Panc1 (cell line): ENCODE measurements around the gene CDC25B. TPM values are rescaled to one million over a fixed set of nuclear protein-coding genes. Genes with fewer than 3 reads are reported as not detected.

Experiments used
- ATAC-seq: fragments of 200-7000 bp; cut with Tn5 transposase; 2 replicates; pipeline ENCODE4 v1.9.1; 2020; ENCODE audit warnings: mild to moderate bottlenecking, moderate library complexity
- BruUV-seq: library from RNA; stranded (reverse); fragments of 400-500 nt; replicated peaks from 2 replicates; lab custom pipeline; 2021; lab: Mats Ljungman, UMichigan
- CTCF ChIA-PET: fragments of 300-600 bp; sonication (Branson Sonifier 250); formaldehyde crosslinking; loops from one replicate; lab custom pipeline; 2022; ENCODE audit warnings: antibody characterized with exemption; lab: Charles Lee
- POLR2A ChIA-PET: fragments of 300-600 bp; sonication (Branson Sonifier 250); formaldehyde crosslinking; loops from one replicate; lab custom pipeline; 2022; ENCODE audit warnings: antibody characterized with exemption; lab: Charles Lee
- DNase-seq: peaks from one replicate; pipeline ENCODE4 v3.0.0-alpha.2; 2010; ENCODE audit warnings: low read depth, low spot score
- H3K27ac ChIP-seq: 2 replicates; pipeline ENCODE4 v1.5.1; 2011; ENCODE audit warnings: mild to moderate bottlenecking, low read length, inconsistent platforms
- H3K27me3 ChIP-seq: fragments of 200-500 bp; sonication (Bioruptor generic); 2 replicates; pipeline ENCODE4 v1.6.0; 2014; ENCODE audit warnings: low read length, inconsistent platforms; ENCODE audit not compliant: control insufficient read depth, insufficient read depth
- H3K36me3 ChIP-seq: fragments of 200-500 bp; sonication (Bioruptor generic); 2 replicates; pipeline ENCODE4 v1.5.1; 2014; ENCODE audit warnings: inconsistent platforms, mild to moderate bottlenecking, low read length, moderate library complexity; ENCODE audit not compliant: control insufficient read depth, insufficient read depth
- H3K4me1 ChIP-seq: 2 replicates; pipeline ENCODE4 v1.5.1; 2011; ENCODE audit warnings: inconsistent platforms, mild to moderate bottlenecking, low read length, moderate library complexity; ENCODE audit not compliant: control insufficient read depth, insufficient read depth
- H3K4me3 ChIP-seq, 2 experiments: 2 replicates each; pipeline ENCODE4 v1.5.1; 2011 to 2012; ENCODE audit warnings: low read depth in 2 of 2, low read length in 2 of 2, mild to moderate bottlenecking in 2 of 2, inconsistent platforms in 1 of 2, moderate library complexity in 1 of 2
- H3K9me3 ChIP-seq: fragments of 200-500 bp; sonication (Bioruptor generic); 2 replicates; pipeline ENCODE4 v1.5.1; 2014; ENCODE audit warnings: low read depth, mild to moderate bottlenecking, inconsistent platforms, low read length, moderate library complexity; ENCODE audit not compliant: control insufficient read depth, insufficient read depth
- POLR2AphosphoS5 ChIP-seq: IDR thresholded peaks from 2 replicates; pipeline ENCODE4 v1.6.1; 2012; ENCODE audit warnings: mild to moderate bottlenecking, low read depth, low read length, moderate library complexity
- REST ChIP-seq, 2 experiments: IDR thresholded peaks; 2 replicates each; pipeline ENCODE4 v1.6.1; 2011 to 2012; ENCODE audit warnings: low read depth in 2 of 2, control low read depth in 1 of 2, low read length in 1 of 2, mild to moderate bottlenecking in 1 of 2, moderate library complexity in 1 of 2; ENCODE audit not compliant: insufficient read depth in 1 of 2
- SIN3A ChIP-seq: IDR thresholded peaks from 2 replicates; pipeline ENCODE4 v1.6.1; 2012; ENCODE audit warnings: low read depth, mild to moderate bottlenecking, low read length, moderate library complexity, borderline replicate concordance; ENCODE audit not compliant: insufficient read depth
- TCF7L2 ChIP-seq: IDR thresholded peaks from 2 replicates; pipeline ENCODE4 v1.6.1; 2011; ENCODE audit warnings: mild to moderate bottlenecking, low read depth, low read length, inconsistent platforms
- in situ Hi-C: cut with HindIII; loops from 2 replicates; pipeline ENCODE4 v1.10.0; 2016; ENCODE audit warnings: low sequenced_read_pairs, low pct_unique_long_range_greater_than_20kb
- intact Hi-C: fragments of 100-400 bp; cut with micrococcal nuclease; formaldehyde crosslinking; loops from one replicate; pipeline ENCODE4 v1.10.0; 2022; ENCODE audit not compliant: unreplicated experiment
- total RNA-seq: library from RNA; stranded (reverse); gene quantifications from one replicate; pipeline ENCODE4 v1.2.1, GENCODE V29; 2021; ENCODE audit not compliant: unreplicated experiment
- TF ChIP-seq, protein P1 (sequence below): fragments of 450-650 bp; IDR thresholded peaks from 2 replicates; pipeline ENCODE4 v1.5.1; 2017; ENCODE audit warnings: mild to moderate bottlenecking

CDC25B gene
- total RNA-seq, 1 experiment from 2014 or later: 170 TPM

DNA sequence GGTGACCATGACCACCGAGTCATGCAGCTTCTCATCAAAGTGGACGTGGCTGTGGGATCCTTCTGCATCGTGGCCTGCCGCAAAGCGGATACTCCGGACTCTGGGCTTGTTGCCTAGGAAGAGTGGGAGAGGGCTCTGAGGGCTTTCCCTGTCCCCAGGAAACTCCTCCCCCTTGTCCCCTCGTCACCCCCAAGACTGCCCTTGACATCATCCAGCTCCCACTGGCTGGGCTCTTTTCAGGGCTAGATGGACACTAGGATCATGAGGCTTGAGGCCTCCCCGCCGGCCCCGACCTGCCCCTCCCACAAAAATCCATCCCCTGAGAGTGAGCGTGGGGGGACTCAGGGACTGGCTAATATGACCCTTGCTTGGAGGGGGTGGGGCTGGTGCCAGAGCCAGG is 37.5 kb upstream of the CDC25B start:
- ATAC-seq (no peak), DNase-seq (no peak)
- Histone ChIP-seq H3K27ac (no peak overlapping the region), H3K27me3 (no peaks in the 10 kb centered on the region), H3K9me3 (no peaks in the 10 kb centered on the region), H3K4me1 (no peaks in the 10 kb centered on the region), H3K4me3 (no peak overlapping the region), H3K36me3 (no peaks in the 10 kb centered on the region)
- intact Hi-C loops: no loop called here
- BruUV-seq: no TSS peak
- ChIA-PET POLR2A (no interaction called here), CTCF (no interaction called here)
- in situ Hi-C loops: no loop called here
- TF ChIP-seq, protein P1, sequence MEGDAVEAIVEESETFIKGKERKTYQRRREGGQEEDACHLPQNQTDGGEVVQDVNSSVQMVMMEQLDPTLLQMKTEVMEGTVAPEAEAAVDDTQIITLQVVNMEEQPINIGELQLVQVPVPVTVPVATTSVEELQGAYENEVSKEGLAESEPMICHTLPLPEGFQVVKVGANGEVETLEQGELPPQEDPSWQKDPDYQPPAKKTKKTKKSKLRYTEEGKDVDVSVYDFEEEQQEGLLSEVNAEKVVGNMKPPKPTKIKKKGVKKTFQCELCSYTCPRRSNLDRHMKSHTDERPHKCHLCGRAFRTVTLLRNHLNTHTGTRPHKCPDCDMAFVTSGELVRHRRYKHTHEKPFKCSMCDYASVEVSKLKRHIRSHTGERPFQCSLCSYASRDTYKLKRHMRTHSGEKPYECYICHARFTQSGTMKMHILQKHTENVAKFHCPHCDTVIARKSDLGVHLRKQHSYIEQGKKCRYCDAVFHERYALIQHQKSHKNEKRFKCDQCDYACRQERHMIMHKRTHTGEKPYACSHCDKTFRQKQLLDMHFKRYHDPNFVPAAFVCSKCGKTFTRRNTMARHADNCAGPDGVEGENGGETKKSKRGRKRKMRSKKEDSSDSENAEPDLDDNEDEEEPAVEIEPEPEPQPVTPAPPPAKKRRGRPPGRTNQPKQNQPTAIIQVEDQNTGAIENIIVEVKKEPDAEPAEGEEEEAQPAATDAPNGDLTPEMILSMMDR: no peak
- TF ChIP-seq SIN3A (no peak), POLR2AphosphoS5 (no peak), REST (IDR thresholded peaks at IDR 0.05; ENCODE audit: insufficient read depth in 1 of 2, low read depth in 2 of 2, low read length in 1 of 2) (no peak), TCF7L2 (no peak)

GRCh38 chr20:3759316-3759823 is 36.7 kb upstream of the CDC25B start:
- POLR2A ChIA-PET: no interaction called here
- H3K4me1 ChIP-seq: no peaks in the 10 kb centered on the region

More at GRCh38 chr20:3759316-3759823, 36.7 kb upstream of the CDC25B start:
- DNase-seq (no peak), ATAC-seq (no peak)
- intact Hi-C loops: no loop called here
- H3K36me3 ChIP-seq: no peaks in the 10 kb centered on the region
- in situ Hi-C loops: no loop called here
- no TSS peak for BruUV-seq
- no peak overlapping the region for H3K4me3 ChIP-seq
- H3K27me3 ChIP-seq: no peaks in the 10 kb centered on the region
- no peaks in the 10 kb centered on the region for H3K9me3 ChIP-seq
- H3K27ac ChIP-seq: no peak overlapping the region
- CTCF ChIA-PET: no interaction called here
- TF ChIP-seq REST (IDR thresholded peaks at IDR 0.05; ENCODE audit: insufficient read depth in 1 of 2, low read depth in 2 of 2, low read length in 1 of 2) (no peak), POLR2AphosphoS5 (no peak), SIN3A (no peak), TCF7L2 (no peak)
- TF ChIP-seq, protein P1: no peak
